NCI-H1694 (cell line): ENCODE measurements around the gene PPP1CC.

Experiments
- DNase-seq: peaks from one replicate; lab custom pipeline; 2025; lab: John Stamatoyannopoulos, UW

PPP1CC gene

DNA sequence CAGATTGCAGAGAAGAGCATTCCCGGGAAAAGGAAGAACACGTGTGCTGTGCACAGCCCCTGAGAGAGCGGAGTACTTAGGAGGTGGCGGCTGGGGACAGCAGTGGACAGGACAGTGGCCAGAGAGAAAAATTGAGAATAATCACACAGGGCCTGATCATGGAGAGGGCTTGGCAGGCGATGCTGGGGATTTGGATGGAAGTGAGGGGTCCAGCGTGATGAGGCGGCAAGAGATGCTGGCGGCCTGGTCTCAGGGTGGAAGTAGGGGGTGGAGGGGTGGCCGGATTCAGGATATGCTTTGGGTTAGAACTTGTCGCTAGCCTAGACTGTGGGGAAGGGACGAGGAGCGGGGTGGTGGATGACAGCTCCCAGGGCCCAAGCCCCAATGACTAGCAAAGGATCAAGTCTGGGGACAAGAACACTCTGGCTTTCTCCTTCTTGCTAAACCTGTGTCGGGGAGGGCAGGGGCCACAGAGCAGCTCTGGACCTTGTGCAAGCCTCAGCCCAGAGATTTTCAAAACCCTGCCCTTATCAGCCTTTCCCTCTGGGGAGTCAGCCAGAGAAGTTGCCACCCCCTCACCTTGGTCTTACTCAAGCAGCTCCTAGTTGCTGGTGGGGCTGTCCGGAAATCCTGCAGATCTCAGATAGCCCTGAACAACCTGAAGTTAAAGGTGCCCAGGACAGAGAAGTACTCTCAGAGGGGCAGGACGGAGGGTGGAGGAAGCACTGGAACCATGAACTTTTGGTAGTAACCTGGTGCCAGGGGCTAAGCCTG is 55.1 kb downstream of the PPP1CC start:
- no peak for DNase-seq

DNA sequence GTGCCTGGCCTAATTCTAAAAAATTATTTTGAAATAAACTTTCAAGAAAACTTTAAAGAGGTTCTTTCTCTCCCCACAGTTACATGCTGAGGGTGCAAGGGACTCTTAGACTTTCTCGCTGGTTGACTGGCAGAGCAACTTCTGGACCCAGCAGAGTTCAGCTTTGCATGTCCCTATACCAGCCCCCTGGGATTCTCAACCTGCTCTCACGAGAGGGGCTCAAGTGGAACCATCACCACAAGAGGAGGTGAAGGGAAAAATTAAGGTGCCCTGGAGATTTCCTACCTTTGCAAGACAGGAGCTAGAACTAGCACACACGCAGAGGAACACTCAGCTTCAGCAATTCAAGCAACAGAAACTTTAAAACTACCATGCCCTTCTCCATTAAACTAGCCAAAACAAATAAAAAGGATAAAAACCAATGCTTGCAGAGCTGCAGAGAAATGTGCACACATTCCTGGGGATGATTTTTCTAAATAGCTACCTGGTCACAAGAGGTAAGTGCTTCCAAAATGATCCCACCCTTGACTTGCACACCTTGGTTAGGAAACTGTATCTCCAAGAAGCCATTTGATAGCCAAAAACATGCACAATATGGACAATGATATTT is 56.3 kb downstream of the PPP1CC start:
- DNase-seq, result no peak

DNA sequence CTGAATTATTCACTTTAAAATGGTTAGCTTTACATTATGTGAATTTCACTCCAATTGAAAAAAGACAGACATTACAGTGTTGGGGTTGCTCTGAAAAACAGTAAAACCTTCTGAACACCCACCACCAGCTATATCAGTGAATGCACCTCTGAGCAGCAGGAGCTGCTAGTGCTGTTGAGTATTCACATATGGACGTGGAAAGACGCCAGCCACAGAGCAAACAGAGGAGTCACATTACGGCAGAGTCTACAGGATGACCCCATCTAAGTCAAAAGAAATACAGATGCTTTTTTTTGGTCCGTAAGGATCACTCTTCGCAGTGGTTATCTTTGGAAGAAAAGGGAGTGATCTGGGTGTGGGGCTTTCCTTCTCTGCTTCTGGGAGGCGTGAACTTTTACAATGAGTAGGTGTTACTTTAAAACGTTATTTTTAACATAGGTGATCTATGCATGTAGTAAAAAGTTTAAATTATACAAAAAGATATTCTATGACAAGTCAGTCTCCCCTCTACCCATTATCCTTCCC is 58.3 kb downstream of the PPP1CC start:
- DNase-seq, result no peak

DNA sequence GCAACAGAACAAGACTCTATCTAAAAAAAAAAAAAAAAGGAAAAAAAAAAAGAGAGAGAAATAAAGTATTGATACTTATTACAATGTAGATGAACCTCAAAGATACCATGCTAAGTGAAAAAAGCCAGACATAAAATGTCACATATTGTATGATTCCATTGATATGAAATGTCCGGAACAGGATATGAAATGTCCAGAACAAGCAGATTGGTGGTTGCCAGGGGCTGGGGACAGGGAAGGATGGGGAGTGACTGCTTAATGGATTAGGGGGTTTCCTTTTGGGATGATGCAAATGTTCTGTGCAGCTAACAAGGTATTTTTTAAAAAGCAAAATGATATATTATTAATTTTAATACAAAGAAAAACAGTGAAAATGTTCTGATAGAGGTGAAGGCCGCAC is 58.8 kb downstream of the PPP1CC start:
- DNase-seq, result no peak

DNA sequence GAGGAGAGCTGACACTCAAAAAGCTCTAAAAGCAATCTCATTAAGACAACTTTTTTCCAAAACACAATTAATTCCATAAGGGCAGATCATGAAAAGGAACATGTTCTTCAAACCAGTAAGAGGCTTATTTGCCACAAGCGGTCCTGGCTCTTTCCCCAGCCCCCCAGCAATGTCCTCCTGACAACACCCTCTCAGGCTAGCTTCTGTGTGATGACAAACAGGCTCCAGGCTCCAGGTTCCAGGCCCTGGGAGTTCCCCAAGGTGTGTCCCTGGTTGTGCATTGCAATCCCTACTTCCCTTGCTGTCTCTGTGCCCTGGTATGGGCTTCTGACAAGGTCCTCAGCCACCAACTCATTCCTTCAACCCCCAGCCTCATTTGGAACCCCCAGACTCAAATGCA is 62.7 kb downstream of the PPP1CC start:
- no peak for DNase-seq

DNA sequence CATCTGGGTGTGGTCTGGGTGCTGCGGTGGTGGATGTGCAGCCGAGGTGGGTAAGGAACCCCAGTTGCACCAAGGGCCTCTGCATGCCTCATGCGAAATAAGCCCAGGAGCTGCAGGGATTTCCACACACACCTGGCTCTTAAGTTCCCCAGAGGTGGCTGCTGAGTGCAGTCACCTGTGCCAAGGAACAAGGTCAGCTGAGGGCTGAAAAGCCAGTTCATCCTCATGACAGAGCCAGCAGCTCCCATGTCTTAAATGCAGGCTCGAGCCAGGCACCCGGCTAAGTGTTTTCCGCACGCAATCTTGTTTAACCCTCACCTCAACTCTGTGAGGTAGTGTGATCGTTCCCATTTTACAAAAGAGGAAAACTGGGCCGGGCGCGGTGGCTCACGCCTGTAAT is 63.5 kb downstream of the PPP1CC start:
- DNase-seq, result no peak

DNA sequence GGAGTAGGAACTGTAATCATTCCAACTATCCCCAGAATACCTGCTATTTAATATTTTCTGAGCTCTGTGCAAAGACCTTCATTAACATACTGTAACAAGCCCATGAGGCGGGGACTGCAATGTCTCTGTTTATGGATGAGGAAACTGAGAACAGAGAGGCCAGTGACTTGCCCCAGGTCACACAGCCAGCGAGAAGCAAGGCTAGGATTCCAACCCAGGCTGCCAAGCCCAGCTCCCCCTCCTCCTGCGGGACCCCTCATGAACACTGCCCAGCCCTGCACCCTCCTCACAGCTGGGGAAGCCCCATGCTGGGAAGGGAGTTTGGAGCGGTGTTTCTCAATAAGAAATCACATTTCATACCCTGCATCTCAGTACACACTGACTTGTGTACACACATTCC is 64.7 kb downstream of the PPP1CC start:
- DNase-seq, result no peak

DNA sequence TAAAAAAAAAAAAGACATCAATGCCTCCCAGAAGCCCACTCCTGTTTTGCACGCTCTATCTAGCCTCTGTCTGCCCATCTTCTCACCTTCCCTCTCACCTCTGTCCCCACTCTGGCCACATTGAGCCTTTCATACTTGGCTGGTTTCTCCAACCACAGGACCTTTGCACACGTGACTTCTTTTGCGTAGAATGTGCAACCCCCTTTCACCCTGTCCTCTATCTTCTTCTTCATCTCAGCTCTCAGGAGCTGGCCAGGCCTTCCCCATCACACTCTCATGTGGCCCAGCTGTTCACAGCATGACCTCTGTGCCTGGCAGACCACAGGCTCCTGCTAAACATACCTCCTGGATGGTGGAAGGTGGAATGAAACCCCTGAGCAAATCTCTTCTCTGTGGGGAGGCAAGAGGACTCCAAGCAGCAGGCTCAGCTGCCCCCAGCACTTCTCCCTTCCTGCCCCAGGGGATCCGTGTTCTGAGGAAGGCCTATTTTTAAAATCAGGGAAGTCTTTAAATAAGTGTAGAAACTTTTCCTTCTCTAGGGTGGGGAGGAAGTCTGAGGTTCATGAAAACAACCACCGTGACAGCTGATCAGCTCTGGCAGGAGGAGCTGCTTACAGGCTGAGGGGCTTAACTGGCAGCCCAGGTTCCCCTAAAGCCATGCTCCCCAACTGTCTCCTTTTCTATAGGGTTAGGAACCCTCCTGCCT is 65.3 kb downstream of the PPP1CC start:
- no peak for DNase-seq

DNA sequence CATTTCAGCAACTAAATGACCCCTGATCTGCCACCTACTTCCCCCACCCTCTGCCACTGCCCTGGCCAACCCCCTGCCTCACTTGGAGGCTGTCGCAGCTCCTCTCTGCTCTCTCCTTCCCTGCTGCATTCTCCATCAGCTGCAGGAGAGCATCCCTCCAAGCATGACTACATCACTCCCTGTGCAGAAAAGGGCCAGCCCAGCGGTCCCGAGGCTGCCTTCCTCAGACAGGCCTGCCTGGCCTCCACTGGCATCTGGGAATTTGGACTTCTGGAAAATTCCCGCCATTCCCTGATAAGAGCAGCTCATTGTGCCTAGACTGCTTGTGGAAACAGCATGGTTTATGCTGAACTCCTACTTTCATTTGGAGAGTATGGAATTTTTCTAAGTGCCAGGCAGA is 66.5 kb downstream of the PPP1CC start:
- no peak for DNase-seq

DNA sequence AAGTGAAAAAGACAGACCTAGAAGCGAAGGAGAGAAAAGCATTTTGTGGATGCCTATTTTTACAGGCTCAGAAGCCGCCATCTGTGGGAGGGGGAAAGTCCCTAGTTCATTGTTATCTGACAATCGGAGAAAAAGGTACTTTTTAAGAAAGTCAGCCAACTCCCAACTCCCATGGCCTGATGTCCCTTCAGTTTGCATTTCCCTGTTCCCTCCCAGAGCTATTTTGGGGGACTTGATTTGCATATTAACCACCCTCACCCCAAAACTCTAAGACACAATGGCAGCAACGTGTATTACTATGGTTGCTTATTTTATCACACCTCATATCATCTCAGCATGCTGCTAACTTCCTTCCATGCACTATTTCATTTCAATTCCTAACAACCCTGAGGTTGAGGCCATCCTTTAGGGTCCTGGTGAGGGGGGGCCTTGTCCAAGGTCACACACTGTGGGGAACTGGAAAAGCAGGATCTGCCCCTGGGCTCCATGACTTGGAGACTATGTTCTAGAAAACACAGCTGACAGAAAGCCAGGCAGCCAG is 72.5 kb downstream of the PPP1CC start:
- no peak for DNase-seq
